HK-2 (cell line): Measurements from ENCODE around the gene NARF.

ENCODE experiments used
- DNase-seq: peaks from one replicate; pipeline ENCODE4 v3.0.0-alpha.2; 2018; ENCODE audit not compliant: unreplicated experiment

NARF gene

GRCh38 chr17:82433560-82434215 is 24.9 kb upstream of the NARF start:
- no peak for DNase-seq

- no peak for DNase-seq
Observed at GRCh38 chr17:82434216-82434565, 24.4 kb upstream of the NARF start.

GRCh38 chr17:82435103-82435502 is 23.4 kb upstream of the NARF start:
- peak; percentile 71 for DNase-seq

GRCh38 chr17:82435601-82436583 is 22.6 kb upstream of the NARF start:
- DNase-seq: no peak

- DNase-seq: no peak
Observed at GRCh38 chr17:82436601-82437324, 21.8 kb upstream of the NARF start.

- no peak for DNase-seq
Observed at GRCh38 chr17:82437325-82437668, 21.2 kb upstream of the NARF start.

GRCh38 chr17:82438401-82439193 is 19.9 kb upstream of the NARF start:
- DNase-seq: no peak

GRCh38 chr17:82439194-82439828 is 19.2 kb upstream of the NARF start:
- no peak for DNase-seq

GRCh38 chr17:82439829-82440365 is 18.6 kb upstream of the NARF start:
- no peak for DNase-seq

GRCh38 chr17:82440469-82440981 is 18.0 kb upstream of the NARF start:
- no peak for DNase-seq

- DNase-seq: no peak
Observed at GRCh38 chr17:82440991-82441627, 17.4 kb upstream of the NARF start.

- no peak for DNase-seq
Observed at GRCh38 chr17:82441691-82442487, 16.7 kb upstream of the NARF start.

GRCh38 chr17:82442643-82443464 is 15.7 kb upstream of the NARF start:
- DNase-seq: no peak

- DNase-seq: no peak
Observed at GRCh38 chr17:82443465-82444283, 14.9 kb upstream of the NARF start.

- DNase-seq: no peak
Observed at GRCh38 chr17:82444284-82444893, 14.2 kb upstream of the NARF start.

GRCh38 chr17:82444941-82445521 is 13.5 kb upstream of the NARF start:
- DNase-seq: no peak

GRCh38 chr17:82445542-82445941 is 13.0 kb upstream of the NARF start:
- no peak for DNase-seq
